ENCODE measurements around the gene OR52B2.
"Not testable (repeated sequence)": the region's sequence is repeated elsewhere in the genome, so short reads cannot be mapped to it uniquely, and the experiment has no call there.

The OR52B2 gene

GRCh38 chr11:6199174-6199810, 29.2 kb upstream of the OR52B2 start, which contains the start of gene OR52W1:
OR52W1 (plus strand) TSS chr11:6199224; CDS start chr11:6199224, 0 bp downstream.
- no peaks in the 10 kb centered on the region for H3K36me3 ChIP-seq (replicated peaks)
- no peak for DNase-seq (ENCODE audit: low spot score in 2 of 2)
- in situ Hi-C loops (cut with MboI; ENCODE audit: low sequenced_read_pairs), result no loop called here
- no peaks in the 10 kb centered on the region for H3K9me3 ChIP-seq
- no peak within 1 kb of the TSS for H3K4me3 ChIP-seq
- H3K4me1 ChIP-seq, result peaks cover 4% of the 10 kb centered on the region; the same call in 1 of the 2 replicates
- no peaks in the 10 kb centered on the region for H3K27me3 ChIP-seq (ENCODE audit: low read depth)

- DNase-seq (ENCODE audit: low spot score in 2 of 2), result no peak
- H3K36me3 ChIP-seq (replicated peaks), result no peaks in the 10 kb centered on the region
- no peak overlapping the region for H3K4me3 ChIP-seq
- in situ Hi-C loops (cut with MboI; ENCODE audit: low sequenced_read_pairs), result no loop called here
- H3K9me3 ChIP-seq, result no peaks in the 10 kb centered on the region
- H3K4me1 ChIP-seq, result peaks cover 4% of the 10 kb centered on the region; the same call in 1 of the 2 replicates
- H3K27me3 ChIP-seq (ENCODE audit: low read depth), result no peaks in the 10 kb centered on the region
Measured at GRCh38 chr11:6197466-6198200, 27.5 kb upstream of the OR52B2 start.

GRCh38 chr11:6196396-6196795, 26.3 kb upstream of the OR52B2 start:
- no peak for DNase-seq (ENCODE audit: low spot score in 2 of 2)
- in situ Hi-C loops (cut with MboI; ENCODE audit: low sequenced_read_pairs), result no loop called here
- Histone ChIP-seq H3K36me3 (replicated peaks) (no peaks in the 10 kb centered on the region), H3K4me1 (peaks cover 4% of the 10 kb centered on the region; the same call in 1 of the 2 replicates), H3K4me3 (no peak overlapping the region), H3K9me3 (no peaks in the 10 kb centered on the region), H3K27me3 (ENCODE audit: low read depth) (no peaks in the 10 kb centered on the region)

GRCh38 chr11:6194065-6194581, 24.0 kb upstream of the OR52B2 start:
- H3K4me1 ChIP-seq, result no peaks in the 10 kb centered on the region
- no peaks in the 10 kb centered on the region for H3K27me3 ChIP-seq (ENCODE audit: low read depth)
- no peak for DNase-seq (ENCODE audit: low spot score in 2 of 2)
- in situ Hi-C loops (cut with MboI; ENCODE audit: low sequenced_read_pairs), result no loop called here
- no peaks in the 10 kb centered on the region for H3K9me3 ChIP-seq
- no peak overlapping the region for H3K4me3 ChIP-seq
- H3K36me3 ChIP-seq (replicated peaks), result no peaks in the 10 kb centered on the region

GRCh38 chr11:6191742-6192141, 21.6 kb upstream of the OR52B2 start:
- in situ Hi-C loops (cut with MboI; ENCODE audit: low sequenced_read_pairs), result no loop called here

GRCh38 chr11:6175440-6175839, 5.3 kb upstream of the OR52B2 start:
- H3K9me3 ChIP-seq, result no peaks in the 10 kb centered on the region
- no peaks in the 10 kb centered on the region for H3K4me1 ChIP-seq
- no peaks in the 10 kb centered on the region for H3K36me3 ChIP-seq (replicated peaks)
- 0 out of 2 replicates have a peak, but pooled peaks cover 2% of the 10 kb centered on the region for H3K27me3 ChIP-seq (ENCODE audit: low read depth)
- H3K4me3 ChIP-seq, result no peak overlapping the region
- in situ Hi-C loops (cut with MboI; ENCODE audit: low sequenced_read_pairs), result no loop called here
- no peak for DNase-seq (ENCODE audit: low spot score in 2 of 2)

More at GRCh38 chr11:6191742-6192141, 21.6 kb upstream of the OR52B2 start:
- no peaks in the 10 kb centered on the region for H3K9me3 ChIP-seq
- H3K36me3 ChIP-seq (replicated peaks), result no peaks in the 10 kb centered on the region
- DNase-seq (ENCODE audit: low spot score in 2 of 2), result no peak
- H3K4me1 ChIP-seq, result no peaks in the 10 kb centered on the region
- H3K27me3 ChIP-seq (ENCODE audit: low read depth), result no peaks in the 10 kb centered on the region
- H3K4me3 ChIP-seq, result no peak overlapping the region

- no peak for DNase-seq (ENCODE audit: low spot score in 2 of 2)
- Histone ChIP-seq H3K4me1 (no peaks in the 10 kb centered on the region), H3K36me3 (replicated peaks) (no peaks in the 10 kb centered on the region), H3K9me3 (no peaks in the 10 kb centered on the region), H3K27me3 (ENCODE audit: low read depth) (0 out of 2 replicates have a peak, but pooled peaks cover 2% of the 10 kb centered on the region), H3K4me3 (no peak overlapping the region)
- in situ Hi-C loops (cut with MboI; ENCODE audit: low sequenced_read_pairs), result no loop called here
Measured at GRCh38 chr11:6156628-6157359, 13.3 kb downstream of the OR52B2 start.

GRCh38 chr11:6152126-6152525, 18.0 kb downstream of the OR52B2 start:
- no peaks in the 10 kb centered on the region for H3K27me3 ChIP-seq (ENCODE audit: low read depth)
- no peak overlapping the region for H3K4me3 ChIP-seq
- no peak for DNase-seq (ENCODE audit: low spot score in 2 of 2)
- in situ Hi-C loops (cut with MboI; ENCODE audit: low sequenced_read_pairs), result no loop called here
- no peaks in the 10 kb centered on the region for H3K36me3 ChIP-seq (replicated peaks)
- H3K4me1 ChIP-seq, result no peaks in the 10 kb centered on the region
- no peaks in the 10 kb centered on the region for H3K9me3 ChIP-seq

- no peak for DNase-seq (ENCODE audit: low spot score in 2 of 2)
- H3K4me3 ChIP-seq, result no peak overlapping the region
- in situ Hi-C loops (cut with MboI; ENCODE audit: low sequenced_read_pairs), result no loop called here
- no peaks in the 10 kb centered on the region for H3K36me3 ChIP-seq (replicated peaks)
- no peaks in the 10 kb centered on the region for H3K9me3 ChIP-seq
- H3K4me1 ChIP-seq, result no peaks in the 10 kb centered on the region
- no peaks in the 10 kb centered on the region for H3K27me3 ChIP-seq (ENCODE audit: low read depth)
Measured at GRCh38 chr11:6151117-6151516, 19.0 kb downstream of the OR52B2 start.

GRCh38 chr11:6143737-6144136, 26.4 kb downstream of the OR52B2 start:
- DNase-seq (ENCODE audit: low spot score in 2 of 2); in situ Hi-C loops (cut with MboI; ENCODE audit: low sequenced_read_pairs): not testable (repeated sequence)
- peaks cover 14% of the 10 kb centered on the region; the same call in 1 of the 2 replicates for H3K27me3 ChIP-seq (ENCODE audit: low read depth)

GRCh38 chr11:6142936-6143335, 27.2 kb downstream of the OR52B2 start:
- Histone ChIP-seq H3K36me3 (replicated peaks) (no peaks in the 10 kb centered on the region), H3K4me1 (no peaks in the 10 kb centered on the region), H3K9me3 (no peaks in the 10 kb centered on the region), H3K27me3 (ENCODE audit: low read depth) (peaks cover 14% of the 10 kb centered on the region; the same call in 1 of the 2 replicates), H3K4me3 (no peak overlapping the region)
- in situ Hi-C loops (cut with MboI; ENCODE audit: low sequenced_read_pairs), result no loop called here
- DNase-seq (ENCODE audit: low spot score in 2 of 2), result no peak

More at GRCh38 chr11:6143737-6144136, 26.4 kb downstream of the OR52B2 start:
- H3K4me1 ChIP-seq; H3K36me3 ChIP-seq (replicated peaks); H3K4me3 ChIP-seq; H3K9me3 ChIP-seq: not testable (repeated sequence)

GRCh38 chr11:6135936-6136335, 34.2 kb downstream of the OR52B2 start:
- H3K4me3 ChIP-seq; H3K4me1 ChIP-seq; DNase-seq (ENCODE audit: low spot score in 2 of 2); in situ Hi-C loops (cut with MboI; ENCODE audit: low sequenced_read_pairs); H3K9me3 ChIP-seq; H3K36me3 ChIP-seq (replicated peaks): not testable (repeated sequence)
- H3K27me3 ChIP-seq (ENCODE audit: low read depth), result peaks cover 12% of the 10 kb centered on the region

GRCh38 chr11:6132431-6132830, 37.7 kb downstream of the OR52B2 start:
- DNase-seq (ENCODE audit: low spot score in 2 of 2), result no peak
- H3K36me3 ChIP-seq (replicated peaks), result no peaks in the 10 kb centered on the region
- in situ Hi-C loops (cut with MboI; ENCODE audit: low sequenced_read_pairs), result no loop called here
- no peaks in the 10 kb centered on the region for H3K4me1 ChIP-seq
- no peaks in the 10 kb centered on the region for H3K9me3 ChIP-seq
- peaks cover 12% of the 10 kb centered on the region for H3K27me3 ChIP-seq (ENCODE audit: low read depth)
- H3K4me3 ChIP-seq, result no peak overlapping the region

Data from HAP-1 (cell line).